Right hindlimb (tissue), 1 donor: Measurements from ENCODE around the gene UBE2H.
"Not testable (repeated sequence)": the region's sequence is repeated elsewhere in the genome, so short reads cannot be mapped to it uniquely, and the experiment has no call there.

Experiments
- DNase-seq: peaks from one replicate; pipeline ENCODE4 v3.0.0-alpha.2; 2018

The UBE2H gene

DNA sequence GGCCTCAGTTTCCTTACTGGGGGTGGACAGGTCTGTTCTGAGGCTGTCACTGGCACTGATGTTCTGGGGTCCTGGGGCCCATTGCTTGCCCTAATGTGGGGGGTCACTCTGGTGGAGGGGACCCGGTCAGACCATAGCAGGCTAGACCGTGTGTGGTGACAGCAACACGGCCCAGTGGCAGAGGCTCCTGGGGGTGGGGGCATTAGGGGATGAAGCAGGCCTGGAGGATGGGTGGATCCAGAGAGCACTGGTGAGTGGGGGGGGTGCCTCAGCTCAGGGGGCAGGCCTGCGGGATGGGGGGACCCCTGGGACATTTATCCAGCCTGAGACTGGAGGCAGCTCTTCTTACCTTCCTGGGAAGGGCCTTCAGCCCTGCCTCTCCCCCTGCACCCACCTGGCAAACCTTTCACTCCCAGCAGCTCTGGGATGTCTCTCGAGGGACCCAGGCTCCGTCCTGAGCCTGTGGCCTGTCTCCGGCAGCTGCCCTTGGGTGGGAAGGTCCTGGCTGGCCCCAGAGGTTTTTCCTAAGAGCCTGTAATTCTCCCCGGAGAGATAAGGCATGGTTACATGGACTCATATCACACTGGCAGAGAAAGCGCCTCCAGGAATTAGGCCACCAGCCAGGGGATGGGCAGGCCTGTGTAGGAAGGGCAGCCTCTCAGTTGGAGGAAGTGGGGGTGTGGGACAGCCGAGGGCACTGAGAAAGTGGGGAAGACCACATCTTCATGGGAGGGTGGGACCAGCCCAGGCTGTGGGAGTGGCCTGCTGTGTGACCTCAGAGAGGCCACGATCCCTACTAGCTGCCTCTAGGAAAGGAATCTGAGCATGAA is 147.7 kb downstream of the UBE2H start:
- DNase-seq = no peak

GRCh38 chr7:129804111-129804889 is 148.5 kb downstream of the UBE2H start:
- DNase-seq = peak; percentile 56

DNA sequence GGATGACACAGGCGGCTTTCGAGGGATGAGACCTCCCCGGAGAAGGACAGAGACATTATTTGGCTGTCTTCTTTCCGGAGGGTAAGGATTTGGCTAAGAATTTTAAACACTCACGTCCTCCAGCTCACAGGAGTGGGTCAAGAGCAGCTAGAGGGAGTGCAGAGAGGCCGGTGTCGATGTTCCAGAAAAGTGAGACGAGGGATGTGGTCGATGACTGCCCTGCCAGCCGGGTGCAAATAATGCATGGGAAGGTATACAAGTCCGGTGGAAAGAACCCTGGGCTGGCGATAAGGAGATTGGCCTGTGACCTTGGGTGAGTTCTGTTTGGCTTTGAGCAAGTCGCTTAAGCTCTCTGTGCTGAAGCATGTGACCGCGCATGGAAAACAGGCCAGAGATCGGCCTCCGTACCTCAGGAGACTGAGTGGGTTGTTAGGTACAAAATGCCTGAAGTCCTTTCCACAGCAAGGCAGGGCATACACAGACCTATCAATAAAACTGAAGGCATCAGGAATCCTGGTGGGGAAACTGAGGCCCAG is 149.1 kb downstream of the UBE2H start:
- no peak for DNase-seq

- no peak for DNase-seq
These were observed 150.9 kb downstream of the UBE2H start for GRCh38 chr7:129801882-129802281.

DNA sequence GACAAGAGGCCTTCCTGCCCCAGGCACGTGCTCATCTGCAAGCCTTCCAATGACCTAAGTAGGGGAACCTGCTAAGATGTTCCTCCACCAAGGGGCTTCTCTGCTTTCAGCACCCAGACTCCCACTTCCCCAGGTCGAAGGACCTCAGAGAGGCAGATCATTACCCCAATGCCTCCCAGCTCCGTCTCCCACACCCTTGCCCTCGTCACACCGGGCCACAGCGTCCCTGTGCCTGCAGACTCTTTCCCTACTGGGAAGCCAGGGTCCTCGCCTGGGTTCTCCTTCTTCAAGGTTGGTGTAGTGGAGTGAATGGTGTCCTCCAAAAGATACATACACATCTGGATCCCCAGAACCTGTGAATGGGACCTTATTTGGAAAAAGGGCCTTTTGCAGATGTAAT is 151.9 kb downstream of the UBE2H start:
- DNase-seq = no peak

DNA sequence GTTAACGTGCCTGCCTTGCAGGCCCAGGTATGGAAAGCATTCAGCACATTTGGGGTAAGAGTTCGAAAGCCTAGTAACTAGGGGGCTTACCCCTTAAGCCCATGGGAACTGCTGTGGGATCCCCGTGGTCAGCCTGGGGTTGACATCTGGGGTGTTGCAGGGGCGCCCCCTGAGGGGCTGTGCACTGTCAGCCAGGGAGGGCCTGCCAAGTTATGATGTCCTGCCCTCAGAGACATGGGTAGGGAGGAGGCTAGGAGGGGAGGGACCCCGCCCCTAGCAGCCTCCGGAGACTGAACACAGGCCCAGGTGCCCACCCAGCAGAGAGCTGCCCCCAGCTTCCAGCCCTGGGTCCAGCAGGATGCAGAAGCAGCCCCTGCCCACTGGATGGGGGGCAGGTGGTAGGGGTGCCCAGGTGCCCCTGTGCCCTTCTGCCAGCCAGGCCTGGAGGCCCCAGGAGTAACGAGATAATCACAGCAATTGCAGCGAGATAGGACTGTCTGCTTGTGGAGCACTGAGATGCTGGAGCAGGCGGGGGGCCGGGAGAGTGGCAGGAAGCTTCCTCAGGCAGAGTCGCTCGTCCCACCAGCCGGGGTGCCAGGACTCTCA is 153.3 kb downstream of the UBE2H start:
- no peak for DNase-seq

- DNase-seq = no peak
These were observed 154.0 kb downstream of the UBE2H start for GRCh38 chr7:129798616-129799349.

GRCh38 chr7:129797214-129797789 is 155.5 kb downstream of the UBE2H start:
- DNase-seq = peak; percentile 29

- DNase-seq = no peak
These were observed 156.5 kb downstream of the UBE2H start for GRCh38 chr7:129796186-129796775.

GRCh38 chr7:129794461-129794860 is 158.3 kb downstream of the UBE2H start:
- DNase-seq = not testable (repeated sequence)

GRCh38 chr7:129793506-129794310 is 159.1 kb downstream of the UBE2H start:
- DNase-seq = no peak

- DNase-seq = no peak
These were observed 160.0 kb downstream of the UBE2H start for GRCh38 chr7:129792721-129793120.

GRCh38 chr7:129790136-129790535 is 162.6 kb downstream of the UBE2H start:
- DNase-seq = no peak

GRCh38 chr7:129789652-129790051 is 163.1 kb downstream of the UBE2H start:
- DNase-seq = no peak

DNA sequence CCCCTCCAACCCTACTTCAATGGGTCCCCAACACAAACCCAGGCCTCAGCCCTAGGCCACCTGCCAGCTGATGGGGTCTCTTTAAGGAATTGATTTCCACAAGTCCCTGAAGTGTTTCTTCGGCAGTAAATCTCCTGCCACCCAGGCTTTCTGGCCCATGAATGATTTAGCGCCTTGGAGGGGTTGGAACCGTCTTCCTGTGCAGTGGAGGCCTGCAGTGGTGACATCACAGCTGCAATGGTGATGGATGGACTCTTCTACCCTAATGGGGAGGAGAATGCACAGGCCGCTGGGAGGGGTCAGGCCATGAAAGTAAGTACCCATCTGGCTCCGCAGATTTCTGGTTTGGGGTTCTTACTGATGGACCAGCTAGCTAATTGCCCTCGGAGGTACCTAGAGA is 163.8 kb downstream of the UBE2H start:
- DNase-seq = no peak

- no peak for DNase-seq
These were observed 165.8 kb downstream of the UBE2H start for GRCh38 chr7:129786825-129787563.

- DNase-seq = no peak
These were observed 166.9 kb downstream of the UBE2H start for GRCh38 chr7:129785685-129786514.

- DNase-seq = no peak
These were observed 167.7 kb downstream of the UBE2H start for GRCh38 chr7:129784783-129785684.
